ENCODE data around the gene C9orf78.

The C9orf78 gene

GRCh38 chr9:129835128-129835859 lies at the start of gene C9orf78, which contains the start of gene USP20:
C9orf78 (minus strand) TSS chr9:129835275; CDS start chr9:129835221, 54 bp downstream.
USP20 (plus strand) TSS chr9:129835458; CDS start chr9:129852556, 17,098 bp downstream.
- peak; percentile 97 for DNase-seq

- peak; percentile 87 for DNase-seq
Observed at GRCh38 chr9:129884220-129885017, 49.3 kb upstream of the C9orf78 start.

- DNase-seq = no peak
Observed at GRCh38 chr9:129881547-129882324, 46.7 kb upstream of the C9orf78 start.

DNA sequence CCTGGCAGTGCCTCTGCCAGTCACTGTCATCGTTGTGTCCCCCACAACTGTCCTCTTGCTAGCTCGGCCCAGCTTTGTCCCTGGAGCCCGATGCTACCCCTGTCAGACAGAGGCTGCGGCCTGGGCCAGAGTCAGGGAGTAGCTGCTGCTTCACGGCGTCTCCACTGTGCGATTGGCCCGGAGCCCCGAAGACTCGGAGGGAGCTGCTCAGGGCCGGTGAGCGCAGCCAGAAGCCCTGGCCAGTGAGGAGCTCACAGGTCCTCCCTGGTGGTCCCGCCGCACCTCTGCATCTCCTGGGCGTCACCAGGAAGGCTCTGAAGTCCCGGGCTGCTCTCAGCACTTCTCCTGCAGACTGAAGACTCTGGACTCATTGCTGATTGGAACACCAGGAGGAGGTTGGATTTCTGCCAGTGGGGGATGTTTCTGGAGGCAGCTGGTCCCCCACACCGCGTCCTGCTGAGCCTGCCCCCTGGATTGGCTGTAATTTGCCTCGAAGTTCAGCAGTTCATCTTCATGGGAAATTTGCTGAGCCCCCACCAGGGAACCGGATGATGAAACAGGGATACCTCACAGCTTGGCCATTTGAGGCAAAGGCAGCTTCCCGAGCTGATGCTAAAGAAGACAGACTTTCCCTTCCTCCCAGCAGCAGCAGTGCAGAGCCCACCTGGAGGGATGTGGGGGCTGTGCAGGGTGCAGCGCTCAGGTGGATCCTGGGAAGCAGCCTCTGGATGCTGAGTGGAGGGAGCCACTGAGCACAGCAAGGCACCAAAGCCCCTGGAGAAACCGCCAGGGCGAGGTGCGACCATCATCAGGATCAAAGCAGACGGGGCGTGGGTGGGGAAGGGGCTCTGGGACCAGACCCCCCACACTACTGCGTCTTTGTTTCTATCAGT lies 45.8 kb upstream of the C9orf78 start:
- DNase-seq = no peak

DNA sequence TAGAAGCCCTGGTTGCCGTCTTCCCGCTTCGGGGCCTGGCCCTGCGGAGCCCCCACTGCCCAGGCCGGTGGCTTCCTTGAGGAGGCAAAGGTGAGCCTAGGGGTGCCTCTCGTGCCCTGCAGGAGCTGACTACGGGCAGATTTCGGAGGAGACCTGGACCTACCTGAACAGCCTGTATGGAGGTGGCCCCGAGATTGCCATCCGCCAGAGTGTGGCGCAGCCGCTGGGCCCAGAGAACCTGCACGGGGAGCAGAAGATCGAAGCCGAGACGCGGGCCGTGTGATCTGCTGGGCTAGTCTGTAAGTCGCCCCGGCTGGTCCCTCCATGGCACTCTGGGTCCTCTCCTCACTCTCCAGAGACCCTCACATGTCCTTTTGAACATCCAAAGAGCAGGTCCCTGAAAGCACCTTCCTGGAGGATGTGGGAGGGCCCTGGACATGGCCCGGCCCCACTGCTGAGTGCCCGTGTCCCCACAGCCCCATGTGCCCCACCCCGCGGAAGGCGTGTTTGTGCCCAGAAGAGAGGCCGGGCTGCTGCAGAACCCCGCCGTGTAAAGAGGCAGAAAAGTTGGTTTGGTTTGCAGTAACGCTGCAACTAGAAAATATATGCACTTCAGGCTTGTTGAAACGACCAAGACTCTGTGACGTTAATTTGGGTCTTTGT lies 45.0 kb upstream of the C9orf78 start:
- DNase-seq = no peak

DNA sequence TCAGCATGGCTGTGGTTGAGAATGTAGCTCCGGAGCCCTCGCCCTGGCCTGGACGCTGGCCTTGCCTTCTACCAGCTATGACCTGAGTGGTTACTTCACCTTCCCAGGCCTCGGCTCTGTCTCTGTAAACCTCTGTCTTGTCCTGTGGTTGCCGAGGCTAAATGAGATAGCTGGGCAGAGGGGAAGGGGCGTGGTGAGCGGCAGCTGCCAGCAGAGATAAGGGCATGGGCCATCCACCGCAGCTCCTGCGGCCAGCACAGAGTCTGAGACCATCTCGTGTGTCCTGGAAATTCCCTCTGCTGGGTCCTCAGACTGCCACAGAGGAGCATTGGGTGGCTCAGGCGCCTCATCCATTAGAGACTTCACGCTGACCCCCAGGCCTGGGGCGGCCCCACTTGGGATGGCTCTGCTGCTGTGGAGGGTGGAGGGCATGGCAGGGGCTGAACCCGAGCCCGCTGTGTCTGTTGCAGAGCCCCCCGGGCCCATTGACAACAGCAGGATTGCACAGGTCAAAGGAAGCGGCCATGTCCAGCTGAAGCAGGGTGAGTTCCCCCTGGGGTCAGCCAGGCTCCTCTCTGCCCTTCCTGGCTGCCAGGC lies 44.1 kb upstream of the C9orf78 start:
- DNase-seq = no peak

- no peak for DNase-seq
Observed at GRCh38 chr9:129878291-129878690, 43.2 kb upstream of the C9orf78 start.

GRCh38 chr9:129876815-129877214 lies 41.7 kb upstream of the C9orf78 start:
- no peak for DNase-seq

DNA sequence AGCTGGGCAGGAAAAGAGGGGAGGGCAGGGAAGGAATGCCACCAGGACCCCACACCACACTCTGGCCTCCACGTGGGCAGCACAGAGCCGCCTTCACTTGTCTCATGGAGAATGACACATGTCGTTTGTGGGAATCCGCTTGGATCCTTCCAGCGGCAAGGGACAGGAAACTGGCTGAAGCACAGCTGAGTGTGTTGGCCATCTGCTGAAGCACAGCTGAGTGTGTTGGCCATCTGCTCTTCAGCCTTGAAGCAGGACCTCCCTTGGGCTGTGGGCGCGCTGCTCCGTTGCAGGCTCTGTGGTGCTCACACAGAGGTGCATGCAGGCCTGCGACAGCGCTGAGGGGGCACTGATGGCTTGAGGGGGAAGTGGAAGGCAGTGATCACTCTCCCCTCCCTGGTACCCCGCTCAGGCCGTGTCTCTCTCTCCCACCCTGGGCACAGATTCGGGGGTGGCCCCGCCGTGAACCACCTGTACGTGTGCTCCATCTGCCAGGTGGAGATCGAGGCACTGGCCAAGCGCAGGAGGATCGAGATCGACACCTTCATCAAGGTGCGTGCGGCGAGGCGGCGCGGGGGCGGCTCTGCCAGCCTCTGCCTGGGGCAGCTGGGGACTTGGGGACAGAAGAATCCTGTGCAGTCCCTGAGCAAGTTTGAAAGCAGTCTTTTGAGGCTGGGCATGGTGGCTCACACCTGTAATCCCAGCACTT lies 40.8 kb upstream of the C9orf78 start:
- no peak for DNase-seq

- DNase-seq = no peak
Observed at GRCh38 chr9:129875181-129875611, 40.1 kb upstream of the C9orf78 start.

GRCh38 chr9:129874261-129875101 lies 39.4 kb upstream of the C9orf78 start:
- no peak for DNase-seq

GRCh38 chr9:129873563-129874190 lies 38.6 kb upstream of the C9orf78 start:
- no peak for DNase-seq

DNA sequence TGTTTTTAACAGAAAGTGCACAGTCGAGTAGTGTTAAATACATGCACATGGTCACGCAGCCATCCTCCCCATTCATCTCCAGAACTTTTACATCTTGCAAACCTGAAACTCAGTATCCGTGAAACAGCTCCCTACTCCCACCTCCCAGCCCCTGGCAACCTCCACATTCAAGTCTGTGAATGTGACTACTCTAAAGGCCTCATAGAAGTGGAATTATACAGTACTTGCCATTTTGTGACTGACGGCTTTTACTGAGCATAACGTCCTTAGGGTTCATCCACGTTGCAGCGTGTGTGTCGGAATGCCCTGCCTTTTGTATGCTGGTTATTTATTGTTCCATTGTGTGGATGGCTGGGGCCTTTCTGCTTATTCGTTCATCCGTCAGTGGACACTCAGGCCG lies 36.0 kb upstream of the C9orf78 start:
- DNase-seq = no peak

DNA sequence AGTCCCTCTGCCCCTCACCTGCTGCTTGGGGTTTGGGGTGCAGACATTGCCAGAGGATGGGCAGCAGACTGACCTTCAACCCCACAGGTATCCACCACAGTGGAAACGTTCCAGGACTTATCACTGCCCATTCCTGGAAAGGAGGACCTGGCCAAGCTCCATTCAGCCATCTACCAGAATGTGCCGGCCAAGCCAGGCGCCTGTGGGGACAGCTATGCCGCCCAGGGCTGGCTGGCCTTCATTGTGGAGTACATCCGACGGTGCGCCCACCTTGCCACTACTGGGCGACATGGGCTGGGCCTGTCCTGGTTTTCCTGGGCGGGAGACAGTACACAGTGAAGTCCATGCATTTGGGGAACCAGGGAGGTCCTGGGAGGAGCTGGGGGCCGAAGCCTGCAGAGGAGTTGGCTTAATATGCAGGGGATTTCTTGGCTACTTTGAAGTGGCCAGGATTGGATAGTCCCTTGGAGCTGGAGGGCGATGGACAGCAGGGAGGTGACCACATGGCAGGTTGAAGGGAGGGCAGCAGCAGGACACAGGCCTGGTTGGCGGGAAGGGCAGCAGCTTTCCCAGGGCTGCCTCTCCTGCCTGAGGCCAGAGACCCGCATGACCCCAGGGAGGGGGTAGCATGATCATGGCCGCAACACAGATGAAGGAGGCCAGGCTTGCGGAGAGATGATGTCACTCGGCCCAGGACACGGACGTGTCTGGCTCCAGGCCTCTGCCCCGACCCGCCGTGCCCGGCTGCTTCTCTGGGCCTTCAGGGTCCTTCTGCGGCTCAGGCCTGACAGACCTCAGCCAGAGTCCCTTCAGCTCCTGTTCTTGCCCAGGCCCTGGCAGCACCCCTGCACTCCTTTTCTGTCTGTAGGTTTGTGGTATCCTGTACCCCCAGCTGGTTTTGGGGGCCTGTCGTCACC lies 34.8 kb upstream of the C9orf78 start:
- DNase-seq = no peak

GRCh38 chr9:129868872-129869486 lies 33.9 kb upstream of the C9orf78 start:
- DNase-seq = no peak

DNA sequence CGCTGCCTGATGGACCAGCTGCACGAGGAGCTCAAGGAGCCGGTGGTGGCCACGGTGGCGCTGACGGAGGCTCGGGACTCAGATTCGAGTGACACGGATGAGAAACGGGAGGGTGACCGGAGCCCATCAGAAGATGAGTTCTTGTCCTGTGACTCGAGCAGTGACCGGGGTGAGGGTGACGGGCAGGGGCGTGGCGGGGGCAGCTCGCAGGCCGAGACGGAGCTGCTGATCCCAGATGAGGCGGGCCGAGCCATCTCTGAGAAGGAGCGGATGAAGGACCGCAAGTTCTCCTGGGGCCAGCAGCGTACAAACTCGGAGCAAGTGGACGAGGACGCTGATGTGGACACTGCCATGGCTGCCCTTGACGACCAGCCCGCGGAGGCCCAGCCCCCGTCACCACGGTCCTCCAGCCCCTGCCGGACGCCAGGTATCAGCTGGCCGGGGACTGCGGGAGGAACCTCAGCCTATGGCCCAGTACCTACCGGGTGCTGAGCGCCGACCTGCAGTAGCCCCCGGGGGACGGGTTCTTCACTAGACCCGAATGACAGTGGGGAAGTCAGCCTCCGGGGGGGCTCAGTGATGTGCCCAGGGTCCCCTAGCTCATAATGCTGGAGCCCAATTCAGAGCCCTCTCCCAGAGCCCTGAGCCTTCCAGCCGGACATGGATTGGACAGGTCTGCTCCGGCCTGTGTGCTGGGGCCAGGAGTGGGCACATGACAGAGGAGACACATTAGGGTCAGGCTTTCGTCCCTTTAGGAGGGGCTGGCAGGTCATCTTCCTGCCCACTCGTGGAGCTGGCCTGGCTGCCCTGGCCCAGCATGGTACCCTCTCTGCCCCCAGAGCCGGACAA lies 33.2 kb upstream of the C9orf78 start:
- no peak for DNase-seq

Data from NCI-H2029 (cell line).